Measurements from ENCODE around the gene MAS1L.

- TF ChIP-seq RARB (CRISPR knock-in tag; IDR thresholded peaks at IDR 0.05) (no peak), GLIS3 (CRISPR knock-in tag; IDR thresholded peaks at IDR 0.05) (no peak), ARNTL (CRISPR knock-in tag; IDR thresholded peaks at IDR 0.05; ENCODE audit: borderline replicate concordance, low read depth) (no peak), ZNF70 (CRISPR knock-in tag; IDR thresholded peaks at IDR 0.05) (no peak), PATZ1 (CRISPR knock-in tag; IDR thresholded peaks at IDR 0.05; ENCODE audit: borderline replicate concordance) (no peak)
These were observed 2.8 kb upstream of the MAS1L start for GRCh38 chr6:29490552-29490951.

All from SK-N-SH treated with all-trans-retinoic acid at 6 μM for 48 hours (cell line).